DMS79 (cell line): ENCODE data around the gene SLC38A9.
A peak's percentile ranks its signal among the peaks of the same experiment; 100 is the strongest.
"Not testable (repeated sequence)": the region's sequence is repeated elsewhere in the genome, so short reads cannot be mapped to it uniquely, and the experiment has no call there.

Experiments used
- DNase-seq: peaks from one replicate; lab custom pipeline; 2025; lab: John Stamatoyannopoulos, UW

The SLC38A9 gene

GRCh38 chr5:55712023-55712859 lies at the start of gene SLC38A9:
TSS of gene SLC38A9 (minus strand) at chr5:55712324. CDS start at chr5:55697958, 14,366 bp downstream.
- DNase-seq = peak; percentile 70

- not testable (repeated sequence) for DNase-seq
Measured at GRCh38 chr5:55761721-55762120, 49.6 kb upstream of the SLC38A9 start.

DNA sequence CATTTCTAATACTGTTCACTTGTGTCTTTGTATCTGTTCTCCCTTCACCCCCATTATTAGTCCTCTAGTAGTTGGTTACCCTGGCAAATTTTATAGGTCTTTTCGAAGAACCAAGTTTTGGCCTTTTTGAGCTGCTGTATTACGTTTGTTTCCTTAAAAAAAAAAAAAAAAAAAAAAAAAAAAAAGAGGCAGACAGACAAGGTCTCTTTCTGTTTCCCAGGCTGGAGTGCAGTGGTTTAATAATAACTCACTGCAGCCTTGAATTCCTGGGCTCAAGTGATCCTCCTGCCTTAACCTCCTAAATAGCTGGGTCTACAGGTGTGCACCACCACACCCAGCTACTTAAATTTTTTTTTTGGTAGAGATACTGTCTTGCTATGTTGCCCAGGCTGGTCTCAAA lies 46.6 kb upstream of the SLC38A9 start:
- no peak for DNase-seq

DNA sequence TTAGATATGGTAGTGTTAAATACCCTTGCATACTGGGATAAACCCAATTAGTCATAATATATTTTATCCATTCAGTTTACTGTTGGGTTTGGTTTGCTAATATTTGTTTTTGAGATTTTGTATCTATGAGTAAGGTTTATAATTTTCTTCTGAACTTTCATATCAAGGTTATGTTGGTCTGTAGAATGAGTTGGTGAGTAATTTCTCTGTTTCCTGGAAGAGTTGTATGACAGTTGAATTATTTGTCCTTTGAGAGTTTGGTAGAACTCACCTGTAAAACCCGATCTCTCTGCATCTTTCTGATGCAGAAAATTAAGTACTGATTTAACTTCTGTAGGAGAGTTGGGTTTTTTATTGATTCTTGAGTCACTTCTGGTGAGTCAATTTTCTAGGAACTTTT lies 46.1 kb upstream of the SLC38A9 start:
- DNase-seq = no peak

DNA sequence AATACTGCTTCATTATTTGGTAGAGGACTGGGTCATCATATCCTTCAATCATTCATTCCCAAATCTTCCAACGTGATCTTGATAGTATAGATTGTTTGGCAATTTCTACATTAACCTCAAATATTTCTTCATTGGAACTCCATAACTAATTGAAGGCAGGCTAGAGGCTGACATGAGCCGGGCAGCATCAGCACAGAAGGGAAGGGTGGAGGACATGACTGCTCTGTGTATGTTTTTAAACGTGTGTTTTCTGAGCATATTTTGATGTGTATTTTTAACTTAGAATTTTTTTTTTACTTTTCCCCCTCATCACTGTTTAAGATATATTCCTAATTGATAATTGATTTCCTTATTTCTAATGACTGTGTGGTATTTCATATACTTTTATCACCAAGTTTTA lies 38.4 kb upstream of the SLC38A9 start:
- no peak for DNase-seq

DNA sequence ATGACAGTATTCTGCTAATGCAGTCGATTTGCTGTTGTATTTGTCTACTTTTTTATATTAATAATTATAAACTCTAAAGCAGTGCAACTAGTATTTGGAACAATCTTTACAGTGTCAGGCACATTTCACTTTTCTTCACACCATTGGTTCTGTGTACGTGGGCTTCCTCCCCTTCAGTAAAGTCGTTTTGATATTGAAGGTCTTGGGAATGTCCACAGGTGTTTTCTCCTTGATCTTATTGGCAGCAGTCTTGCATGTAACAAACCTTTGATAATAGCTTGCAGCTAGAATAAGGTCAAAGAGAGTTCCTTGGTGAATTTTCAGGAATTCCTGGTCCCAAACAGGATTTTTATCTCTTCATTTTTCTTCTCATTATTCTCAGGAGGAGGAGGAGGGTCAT lies 37.9 kb upstream of the SLC38A9 start:
- DNase-seq = no peak

DNA sequence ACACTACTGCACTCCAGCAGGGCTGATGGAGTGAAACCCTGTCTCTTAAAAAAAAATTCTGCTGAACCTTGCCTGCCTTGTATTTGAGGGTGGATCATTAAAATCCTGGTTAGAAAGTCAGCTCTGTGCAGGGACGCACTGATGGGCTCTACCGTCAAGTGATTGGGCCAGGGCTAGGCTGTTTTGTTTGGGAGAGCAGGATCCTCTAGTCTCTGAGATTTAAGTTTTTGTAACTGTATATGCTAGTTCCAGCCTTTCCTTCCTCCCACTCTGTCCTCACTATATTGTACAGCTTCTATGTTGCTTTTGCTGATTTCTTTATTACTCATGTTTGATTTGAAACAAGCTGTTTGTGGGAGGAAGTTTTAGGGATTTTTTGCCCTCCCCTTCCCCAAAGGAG lies 37.3 kb upstream of the SLC38A9 start:
- no peak for DNase-seq

GRCh38 chr5:55747778-55748318 lies 35.7 kb upstream of the SLC38A9 start:
- no peak for DNase-seq

GRCh38 chr5:55742778-55743177 lies 30.7 kb upstream of the SLC38A9 start:
- no peak for DNase-seq

DNA sequence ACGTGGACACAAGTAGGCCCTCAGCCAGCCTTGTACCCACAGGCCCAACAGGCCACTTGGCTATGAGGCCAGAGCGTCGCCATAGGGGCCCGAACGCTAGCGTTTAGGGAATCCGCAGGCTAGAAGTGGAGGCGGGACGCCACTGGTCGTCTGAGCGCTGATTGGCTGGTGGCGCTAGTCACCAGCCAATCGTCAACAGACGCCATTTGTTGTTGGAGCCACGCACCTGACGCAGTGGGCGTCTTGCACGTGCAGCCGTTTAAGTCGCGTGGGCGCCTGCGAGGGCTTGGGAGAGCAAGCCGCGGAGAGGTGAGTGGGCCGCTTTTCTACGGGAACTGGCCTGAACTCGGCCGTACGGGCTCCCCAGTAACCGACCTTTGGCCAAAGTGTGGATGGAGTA lies 25.7 kb upstream of the SLC38A9 start, which contains the start of gene DDX4:
DDX4 (plus strand) TSS at position 269 of the 400 bp plus-strand sequence. CDS start 903 bp downstream, outside the sequence.
- DNase-seq = no peak

GRCh38 chr5:55734658-55735057 lies 22.5 kb upstream of the SLC38A9 start:
- DNase-seq = no peak

DNA sequence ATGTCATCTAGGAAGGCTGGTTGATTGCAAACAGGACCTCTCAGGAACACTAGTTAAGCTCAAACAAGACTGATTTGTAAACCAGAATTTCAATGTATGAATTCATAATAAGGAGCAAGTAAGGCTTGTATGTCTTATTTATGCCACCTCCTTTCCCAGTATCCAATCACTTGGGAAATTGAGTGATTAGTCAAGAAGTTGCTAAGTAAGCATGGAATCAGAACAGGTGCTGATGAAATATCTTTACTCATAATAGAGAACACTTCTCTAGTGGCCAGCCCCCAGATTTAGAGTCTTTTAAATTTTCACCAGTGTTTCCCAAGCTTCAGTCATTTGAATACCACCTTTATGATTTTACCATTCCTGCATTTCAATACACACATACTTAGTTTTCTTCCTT lies 20.5 kb upstream of the SLC38A9 start:
- DNase-seq = no peak

DNA sequence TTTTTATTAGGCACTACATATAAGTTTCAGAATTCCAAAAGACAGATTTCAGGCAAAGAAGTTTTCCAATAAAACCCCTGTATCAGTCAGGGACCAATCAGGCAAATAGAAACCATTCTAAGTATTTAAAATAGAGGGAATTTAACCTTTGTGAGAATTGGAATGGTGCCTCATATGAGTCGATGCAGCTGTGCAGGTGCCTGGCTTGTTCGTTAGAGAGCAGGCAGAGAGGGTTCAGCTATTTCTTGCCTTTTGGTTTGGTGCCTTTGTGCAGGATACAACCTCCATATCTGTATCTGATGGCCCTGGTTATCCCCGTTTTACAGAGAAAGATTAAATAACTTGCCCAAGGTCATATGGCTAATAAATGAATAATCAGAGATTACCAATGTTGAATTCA lies 19.7 kb upstream of the SLC38A9 start:
- no peak for DNase-seq

DNA sequence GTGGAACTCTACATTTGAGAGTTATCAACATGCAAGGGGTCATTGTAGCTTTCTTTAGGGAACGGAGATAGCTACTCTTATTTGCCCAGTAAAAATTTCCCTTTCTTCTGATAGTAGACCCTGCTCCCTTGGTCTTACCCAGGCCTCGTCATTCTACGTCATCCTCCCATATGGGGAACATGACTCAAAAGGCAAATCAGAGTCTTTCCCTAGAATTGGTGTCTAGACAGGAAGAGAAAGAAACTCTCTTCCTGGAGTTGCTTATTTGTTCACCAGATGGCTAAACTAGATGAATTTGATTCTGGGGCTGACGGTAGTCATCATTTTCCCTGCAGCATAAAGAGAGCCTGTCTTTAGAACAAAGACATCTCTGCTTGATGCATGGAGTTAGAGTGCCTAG lies 12.2 kb upstream of the SLC38A9 start:
- no peak for DNase-seq

- DNase-seq = no peak
Measured at GRCh38 chr5:55720188-55720703, 8.1 kb upstream of the SLC38A9 start.

DNA sequence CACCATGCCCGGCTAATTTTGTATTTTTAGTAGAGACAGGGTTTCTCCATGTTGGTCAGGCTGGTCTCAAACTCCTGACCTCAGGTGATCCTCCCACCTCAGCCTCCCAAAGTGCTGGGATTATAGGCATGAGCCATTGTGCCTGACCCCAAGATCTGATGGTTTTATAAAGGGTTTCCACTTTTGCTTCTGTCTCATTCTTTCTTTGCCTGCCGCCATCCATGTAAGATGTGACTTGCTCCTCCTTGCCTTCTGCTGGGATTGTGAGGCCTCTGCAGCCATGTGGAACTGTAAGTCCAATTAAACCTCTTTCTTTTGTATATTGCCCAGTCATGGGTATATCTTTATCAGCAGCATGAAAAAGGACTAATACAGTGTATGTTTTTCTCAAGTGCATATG lies 6.9 kb upstream of the SLC38A9 start:
- DNase-seq = not testable (repeated sequence)

GRCh38 chr5:55715519-55716078 lies 3.5 kb upstream of the SLC38A9 start:
- DNase-seq = no peak

DNA sequence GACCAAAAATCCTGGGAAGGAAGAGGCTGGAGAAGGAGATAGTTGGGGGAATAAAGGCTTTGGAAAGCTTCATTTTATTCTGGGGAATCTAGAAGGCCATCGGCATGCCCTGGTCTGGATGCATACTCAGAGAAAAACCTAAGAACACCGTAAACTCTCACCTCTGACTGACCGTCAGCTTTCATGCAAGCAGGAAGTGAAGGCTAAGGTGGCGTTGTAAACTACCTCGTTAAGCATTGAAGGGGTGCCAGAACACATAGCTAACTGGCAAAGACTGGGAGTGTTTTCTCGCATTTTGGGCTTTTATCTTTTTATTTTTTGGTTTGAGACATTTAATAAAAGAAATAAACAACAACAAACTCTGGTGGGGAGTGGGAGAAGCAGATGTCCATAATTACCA lies 2.6 kb upstream of the SLC38A9 start:
- no peak for DNase-seq

DNA sequence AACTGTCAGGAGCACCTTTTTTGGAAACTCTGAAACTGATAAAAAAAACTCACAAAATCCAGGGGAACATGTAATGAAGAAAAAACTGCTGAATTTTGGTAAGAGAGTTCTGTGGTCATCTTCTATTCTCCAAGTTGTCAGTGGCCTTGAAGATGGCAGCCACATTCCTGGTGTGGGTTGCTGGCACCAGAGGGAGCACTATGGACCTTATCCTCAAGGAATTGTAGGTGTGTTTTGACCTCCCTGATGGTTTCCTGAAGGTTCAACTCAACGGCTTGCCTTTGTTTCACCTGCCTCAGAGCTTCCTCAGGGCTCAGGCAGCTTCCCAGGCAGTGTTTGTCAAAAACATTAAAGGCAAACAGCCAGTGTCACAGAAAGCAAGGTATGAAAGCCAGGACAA lies 2.2 kb upstream of the SLC38A9 start:
- DNase-seq = no peak

- DNase-seq = no peak
Measured at GRCh38 chr5:55713871-55714270, 1.7 kb upstream of the SLC38A9 start.

GRCh38 chr5:55711507-55712022 lies 559 bp downstream of the SLC38A9 start:
- DNase-seq = no peak

GRCh38 chr5:55708732-55709131 lies 3.4 kb downstream of the SLC38A9 start:
- no peak for DNase-seq

GRCh38 chr5:55706230-55706629 lies 5.9 kb downstream of the SLC38A9 start:
- DNase-seq = no peak
